HepG2 (cell line): ENCODE measurements around the gene CCDC57. TPM values are rescaled to one million over a fixed set of nuclear protein-coding genes. Genes with fewer than 3 reads are reported as not detected.

Source experiments
- AGO2 ChIP-seq: fragments of 200-400 bp; formaldehyde crosslinking; optimal IDR thresholded peaks from 2 replicates; pipeline ENCODE3; 2017; ENCODE audit warnings: mild to moderate bottlenecking, low read depth, low read length, moderate library complexity
- AHR ChIP-seq: IDR thresholded peaks from 2 replicates; pipeline ENCODE4 v1.6.1; 2018; ENCODE audit warnings: missing genetic modification reagents, missing compliant biosample characterization
- ASH2L ChIP-seq: fragments of 300-600, 200-600 bp; sonication (generic); IDR thresholded peaks from 2 replicates; pipeline ENCODE4 v1.7.0; 2017; ENCODE audit warnings: low read depth, mild to moderate bottlenecking, moderate library complexity, mixed read lengths, low read length; ENCODE audit not compliant: insufficient read length
- CEBPG ChIP-seq: IDR thresholded peaks from 2 replicates; pipeline ENCODE4 v1.6.1; 2016
- CHD4 ChIP-seq: fragments of 200-600 bp; sonication (generic); IDR thresholded peaks from 2 replicates; pipeline ENCODE4 v1.7.0; 2017; ENCODE audit warnings: mild to moderate bottlenecking, low read length, borderline replicate concordance
- MIER3 ChIP-seq: IDR thresholded peaks from 2 replicates; pipeline ENCODE4 v1.6.1; 2016; ENCODE audit warnings: missing compliant biosample characterization, borderline replicate concordance
- NCOR1 ChIP-seq: fragments of 200-600 bp; sonication (generic); IDR thresholded peaks from 2 replicates; pipeline ENCODE4 v1.7.0; 2017; ENCODE audit warnings: antibody characterized with exemption, low read length, borderline replicate concordance
- SOX6 ChIP-seq, 2 experiments: fragments of 450-650 bp in 1 of 2; sonication (generic) in 1 of 2; formaldehyde crosslinking in 1 of 2; IDR thresholded peaks; 2 replicates each; pipeline versions ENCODE4 v1.4.0 to v1.6.1; 2017 to 2020; ENCODE audit warnings: antibody characterized with exemption in 1 of 2, mild to moderate bottlenecking in 1 of 2, missing genetic modification reagents in 1 of 2
- SSRP1 ChIP-seq: IDR thresholded peaks from 2 replicates; pipeline ENCODE4 v1.6.1; 2016; ENCODE audit warnings: control low read depth
- STAG1 ChIP-seq: sonication (generic); formaldehyde crosslinking; IDR thresholded peaks from 2 replicates; pipeline ENCODE4 v1.4.0; 2020; ENCODE audit warnings: missing genetic modification reagents
- ZNF205 ChIP-seq: IDR thresholded peaks from 2 replicates; pipeline ENCODE4 v1.6.1; 2018; ENCODE audit warnings: missing biosample characterization, missing genetic modification reagents
- polyA plus RNA-seq, 8 experiments: library from polyadenylated mRNA; depleted of rRNA in 3 of 8; stranded (reverse) in 7 of 8; unstranded in 1 of 8; fragments of >200 nt; fragmentation: Illumina TruSeq in 4 of 8; extraction: Trizol in 4 of 8; gene quantifications; 2 replicates each; pipeline versions ENCODE4 v1.2.1 to v1.2.3, GENCODE V29; 2011 to 2016; ENCODE audit warnings: low read depth in 4 of 8, missing spikeins in 1 of 8, mixed read lengths in 1 of 8; ENCODE audit not compliant: insufficient read depth in 1 of 8
- total RNA-seq, 5 experiments: library from RNA; depleted of rRNA; stranded (reverse); fragments of >200 nt; fragmentation: Illumina TruSeq; extraction: Trizol; gene quantifications; 2 replicates each; pipeline ENCODE4 v1.2.3, GENCODE V29; 2016; ENCODE audit warnings: low read depth in 1 of 5
- TF ChIP-seq, protein P1 (sequence below): fragments of 450-650 bp; IDR thresholded peaks from 2 replicates; pipeline ENCODE4 v1.6.1; 2017
- TF ChIP-seq, protein P2 (sequence below): sonication (generic); formaldehyde crosslinking; IDR thresholded peaks from 2 replicates; pipeline ENCODE4 v1.5.1; 2020; ENCODE audit warnings: mild to moderate bottlenecking, missing genetic modification reagents, borderline replicate concordance
- TF ChIP-seq, protein P3 (sequence below): sonication (generic); formaldehyde crosslinking; IDR thresholded peaks from 2 replicates; pipeline ENCODE4 v1.5.1; 2020; ENCODE audit warnings: missing genetic modification reagents, mild to moderate bottlenecking, borderline replicate concordance
- TF ChIP-seq, protein P4 (sequence below): sonication (generic); formaldehyde crosslinking; IDR thresholded peaks from 2 replicates; pipeline ENCODE4 v1.4.0; 2020; ENCODE audit warnings: low read depth, missing genetic modification reagents

Gene CCDC57
- total and polyA plus RNA-seq, 2 of the 13 experiments (the other 11 are each of a cell fraction or from before 2014, with no cell fraction given) = 59.3 to 59.9 TPM

DNA sequence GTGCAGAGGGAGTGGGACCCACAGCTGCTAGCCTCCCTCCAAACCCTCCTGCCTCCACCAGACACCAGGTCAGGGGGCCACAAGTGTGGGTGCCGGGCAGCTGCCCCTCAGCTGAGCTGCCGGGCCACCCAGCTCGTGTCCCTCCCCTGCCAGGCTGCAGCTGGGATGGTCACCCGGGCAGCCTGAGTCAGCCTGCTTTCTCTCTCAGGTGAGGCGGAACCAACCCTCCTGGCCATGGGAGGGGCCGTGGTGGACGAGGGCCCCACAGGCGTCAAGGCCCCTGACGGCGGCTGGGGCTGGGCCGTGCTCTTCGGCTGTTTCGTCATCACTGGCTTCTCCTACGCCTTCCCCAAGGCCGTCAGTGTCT lies 23.1 kb upstream of the CCDC57 start (continued):
- TF ChIP-seq, protein P1, sequence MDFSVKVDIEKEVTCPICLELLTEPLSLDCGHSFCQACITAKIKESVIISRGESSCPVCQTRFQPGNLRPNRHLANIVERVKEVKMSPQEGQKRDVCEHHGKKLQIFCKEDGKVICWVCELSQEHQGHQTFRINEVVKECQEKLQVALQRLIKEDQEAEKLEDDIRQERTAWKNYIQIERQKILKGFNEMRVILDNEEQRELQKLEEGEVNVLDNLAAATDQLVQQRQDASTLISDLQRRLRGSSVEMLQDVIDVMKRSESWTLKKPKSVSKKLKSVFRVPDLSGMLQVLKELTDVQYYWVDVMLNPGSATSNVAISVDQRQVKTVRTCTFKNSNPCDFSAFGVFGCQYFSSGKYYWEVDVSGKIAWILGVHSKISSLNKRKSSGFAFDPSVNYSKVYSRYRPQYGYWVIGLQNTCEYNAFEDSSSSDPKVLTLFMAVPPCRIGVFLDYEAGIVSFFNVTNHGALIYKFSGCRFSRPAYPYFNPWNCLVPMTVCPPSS = no peak
- 0 out of 2 replicates have a peak, but pooled peaks have one; percentile 20 for TF ChIP-seq CEBPG (CRISPR knock-in tag)
- TF ChIP-seq AHR (CRISPR knock-in tag) = no peak
- TF ChIP-seq, protein P2, sequence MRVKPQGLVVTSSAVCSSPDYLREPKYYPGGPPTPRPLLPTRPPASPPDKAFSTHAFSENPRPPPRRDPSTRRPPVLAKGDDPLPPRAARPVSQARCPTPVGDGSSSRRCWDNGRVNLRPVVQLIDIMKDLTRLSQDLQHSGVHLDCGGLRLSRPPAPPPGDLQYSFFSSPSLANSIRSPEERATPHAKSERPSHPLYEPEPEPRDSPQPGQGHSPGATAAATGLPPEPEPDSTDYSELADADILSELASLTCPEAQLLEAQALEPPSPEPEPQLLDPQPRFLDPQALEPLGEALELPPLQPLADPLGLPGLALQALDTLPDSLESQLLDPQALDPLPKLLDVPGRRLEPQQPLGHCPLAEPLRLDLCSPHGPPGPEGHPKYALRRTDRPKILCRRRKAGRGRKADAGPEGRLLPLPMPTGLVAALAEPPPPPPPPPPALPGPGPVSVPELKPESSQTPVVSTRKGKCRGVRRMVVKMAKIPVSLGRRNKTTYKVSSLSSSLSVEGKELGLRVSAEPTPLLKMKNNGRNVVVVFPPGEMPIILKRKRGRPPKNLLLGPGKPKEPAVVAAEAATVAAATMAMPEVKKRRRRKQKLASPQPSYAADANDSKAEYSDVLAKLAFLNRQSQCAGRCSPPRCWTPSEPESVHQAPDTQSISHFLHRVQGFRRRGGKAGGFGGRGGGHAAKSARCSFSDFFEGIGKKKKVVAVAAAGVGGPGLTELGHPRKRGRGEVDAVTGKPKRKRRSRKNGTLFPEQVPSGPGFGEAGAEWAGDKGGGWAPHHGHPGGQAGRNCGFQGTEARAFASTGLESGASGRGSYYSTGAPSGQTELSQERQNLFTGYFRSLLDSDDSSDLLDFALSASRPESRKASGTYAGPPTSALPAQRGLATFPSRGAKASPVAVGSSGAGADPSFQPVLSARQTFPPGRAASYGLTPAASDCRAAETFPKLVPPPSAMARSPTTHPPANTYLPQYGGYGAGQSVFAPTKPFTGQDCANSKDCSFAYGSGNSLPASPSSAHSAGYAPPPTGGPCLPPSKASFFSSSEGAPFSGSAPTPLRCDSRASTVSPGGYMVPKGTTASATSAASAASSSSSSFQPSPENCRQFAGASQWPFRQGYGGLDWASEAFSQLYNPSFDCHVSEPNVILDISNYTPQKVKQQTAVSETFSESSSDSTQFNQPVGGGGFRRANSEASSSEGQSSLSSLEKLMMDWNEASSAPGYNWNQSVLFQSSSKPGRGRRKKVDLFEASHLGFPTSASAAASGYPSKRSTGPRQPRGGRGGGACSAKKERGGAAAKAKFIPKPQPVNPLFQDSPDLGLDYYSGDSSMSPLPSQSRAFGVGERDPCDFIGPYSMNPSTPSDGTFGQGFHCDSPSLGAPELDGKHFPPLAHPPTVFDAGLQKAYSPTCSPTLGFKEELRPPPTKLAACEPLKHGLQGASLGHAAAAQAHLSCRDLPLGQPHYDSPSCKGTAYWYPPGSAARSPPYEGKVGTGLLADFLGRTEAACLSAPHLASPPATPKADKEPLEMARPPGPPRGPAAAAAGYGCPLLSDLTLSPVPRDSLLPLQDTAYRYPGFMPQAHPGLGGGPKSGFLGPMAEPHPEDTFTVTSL (CRISPR knock-in tag) = no peak
- TF ChIP-seq, protein P3, sequence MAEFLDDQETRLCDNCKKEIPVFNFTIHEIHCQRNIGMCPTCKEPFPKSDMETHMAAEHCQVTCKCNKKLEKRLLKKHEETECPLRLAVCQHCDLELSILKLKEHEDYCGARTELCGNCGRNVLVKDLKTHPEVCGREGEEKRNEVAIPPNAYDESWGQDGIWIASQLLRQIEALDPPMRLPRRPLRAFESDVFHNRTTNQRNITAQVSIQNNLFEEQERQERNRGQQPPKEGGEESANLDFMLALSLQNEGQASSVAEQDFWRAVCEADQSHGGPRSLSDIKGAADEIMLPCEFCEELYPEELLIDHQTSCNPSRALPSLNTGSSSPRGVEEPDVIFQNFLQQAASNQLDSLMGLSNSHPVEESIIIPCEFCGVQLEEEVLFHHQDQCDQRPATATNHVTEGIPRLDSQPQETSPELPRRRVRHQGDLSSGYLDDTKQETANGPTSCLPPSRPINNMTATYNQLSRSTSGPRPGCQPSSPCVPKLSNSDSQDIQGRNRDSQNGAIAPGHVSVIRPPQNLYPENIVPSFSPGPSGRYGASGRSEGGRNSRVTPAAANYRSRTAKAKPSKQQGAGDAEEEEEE = no peak
- TF ChIP-seq CHD4 = no peak
- TF ChIP-seq ASH2L = no peak
- no peak for TF ChIP-seq ZNF205 (CRISPR knock-in tag)
- no peak for TF ChIP-seq MIER3 (CRISPR knock-in tag)
- TF ChIP-seq SSRP1 (CRISPR knock-in tag) = peak; percentile 28; the same call in 1 of the 2 replicates
- no peak for TF ChIP-seq NCOR1
- TF ChIP-seq, protein P4, sequence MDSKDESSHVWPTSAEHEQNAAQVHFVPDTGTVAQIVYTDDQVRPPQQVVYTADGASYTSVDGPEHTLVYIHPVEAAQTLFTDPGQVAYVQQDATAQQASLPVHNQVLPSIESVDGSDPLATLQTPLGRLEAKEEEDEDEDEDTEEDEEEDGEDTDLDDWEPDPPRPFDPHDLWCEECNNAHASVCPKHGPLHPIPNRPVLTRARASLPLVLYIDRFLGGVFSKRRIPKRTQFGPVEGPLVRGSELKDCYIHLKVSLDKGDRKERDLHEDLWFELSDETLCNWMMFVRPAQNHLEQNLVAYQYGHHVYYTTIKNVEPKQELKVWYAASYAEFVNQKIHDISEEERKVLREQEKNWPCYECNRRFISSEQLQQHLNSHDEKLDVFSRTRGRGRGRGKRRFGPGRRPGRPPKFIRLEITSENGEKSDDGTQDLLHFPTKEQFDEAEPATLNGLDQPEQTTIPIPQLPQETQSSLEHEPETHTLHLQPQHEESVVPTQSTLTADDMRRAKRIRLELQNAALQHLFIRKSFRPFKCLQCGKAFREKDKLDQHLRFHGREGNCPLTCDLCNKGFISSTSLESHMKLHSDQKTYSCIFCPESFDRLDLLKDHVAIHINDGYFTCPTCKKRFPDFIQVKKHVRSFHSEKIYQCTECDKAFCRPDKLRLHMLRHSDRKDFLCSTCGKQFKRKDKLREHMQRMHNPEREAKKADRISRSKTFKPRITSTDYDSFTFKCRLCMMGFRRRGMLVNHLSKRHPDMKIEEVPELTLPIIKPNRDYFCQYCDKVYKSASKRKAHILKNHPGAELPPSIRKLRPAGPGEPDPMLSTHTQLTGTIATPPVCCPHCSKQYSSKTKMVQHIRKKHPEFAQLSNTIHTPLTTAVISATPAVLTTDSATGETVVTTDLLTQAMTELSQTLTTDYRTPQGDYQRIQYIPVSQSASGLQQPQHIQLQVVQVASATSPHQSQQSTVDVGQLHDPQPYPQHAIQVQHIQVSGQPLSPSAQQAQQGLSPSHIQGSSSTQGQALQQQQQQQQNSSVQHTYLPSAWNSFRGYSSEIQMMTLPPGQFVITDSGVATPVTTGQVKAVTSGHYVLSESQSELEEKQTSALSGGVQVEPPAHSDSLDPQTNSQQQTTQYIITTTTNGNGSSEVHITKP = 0 out of 2 replicates have a peak, but pooled peaks have one; percentile 6
- no peak for TF ChIP-seq SOX6 (IDR thresholded peaks at IDR 0.05)
- no peak for TF ChIP-seq SOX6 (CRISPR knock-in tag; IDR thresholded peaks at IDR 0.05)
- TF ChIP-seq AGO2 = peak; percentile 92
- no peak for TF ChIP-seq STAG1 (CRISPR knock-in tag)
